Activated T-helper 2 cell treated with anti-CD3 and anti-CD28 coated beads, Interferon-gamma antibody, Interleukin-2, Interleukin-4, amounts not matched to agents 10 μg/mL and 5 μg/mL and 100 μg/mL, durations not matched to agents 14 hours and 24 hours and 36 hours (primary cell): ENCODE data around the gene ULBP1. TPM values are rescaled to one million over a fixed set of nuclear protein-coding genes. Genes with fewer than 3 reads are reported as not detected.
"Not testable (repeated sequence)": the region's sequence is repeated elsewhere in the genome, so short reads cannot be mapped to it uniquely, and the experiment has no call there.

ENCODE experiments used
- DNase-seq: peaks from one replicate; pipeline ENCODE4 v3.0.0; 2021; ENCODE audit warnings: low spot score
- H3K27ac Mint-ChIP-seq: one replicate; pipeline ENCODE4 v1.8.0; 2021; ENCODE audit warnings: mixed read lengths
- H3K27me3 Mint-ChIP-seq: one replicate; pipeline ENCODE4 v1.8.0; 2021; ENCODE audit warnings: low read depth, mixed read lengths
- H3K36me3 Mint-ChIP-seq: one replicate; pipeline ENCODE4 v1.8.0; 2021; ENCODE audit warnings: low read depth, mixed read lengths
- H3K4me1 Mint-ChIP-seq: one replicate; pipeline ENCODE4 v1.8.0; 2021; ENCODE audit warnings: low read depth, mixed read lengths
- H3K4me3 Mint-ChIP-seq: one replicate; pipeline ENCODE4 v1.8.0; 2021; ENCODE audit warnings: low read depth, mild to moderate bottlenecking, moderate library complexity, mixed read lengths
- H3K9me3 Mint-ChIP-seq: one replicate; pipeline ENCODE4 v1.8.0; 2021; ENCODE audit warnings: mixed read lengths
- intact Hi-C: fragments of 100-400 bp; cut with micrococcal nuclease; formaldehyde crosslinking; loops from one replicate; pipeline ENCODE4 v1.15.1; 2023
- total RNA-seq: library from RNA; stranded (reverse); gene quantifications from 2 replicates; pipeline ENCODE4 v1.2.3, GENCODE V29; 2022

Gene ULBP1
- total RNA-seq, 1 donor from 2014 or later, result 0.41 TPM

DNA sequence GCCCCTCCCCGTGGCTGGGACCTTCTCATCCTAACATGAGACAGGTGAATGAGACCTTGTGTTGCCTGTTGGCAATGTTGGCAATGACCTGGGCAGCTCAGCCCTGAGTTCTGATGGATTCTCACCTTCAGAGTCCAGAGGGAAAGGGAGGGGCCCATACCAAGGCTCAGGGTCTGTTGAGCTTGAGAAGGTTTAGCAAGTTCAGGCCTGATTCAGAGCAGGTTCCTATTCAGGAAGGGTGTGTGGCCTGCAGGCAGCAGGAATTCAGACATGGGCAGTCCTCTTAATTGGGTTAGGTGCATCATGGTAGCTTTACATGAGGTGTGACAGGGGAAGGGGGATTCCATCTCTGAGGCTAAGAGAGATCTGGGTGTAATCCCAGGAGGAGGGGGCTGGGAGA is 16.2 kb upstream of the ULBP1 start:
- intact Hi-C loops, H3K36me3 Mint-ChIP-seq, H3K9me3 Mint-ChIP-seq, DNase-seq, H3K4me3 Mint-ChIP-seq, H3K27ac Mint-ChIP-seq, H3K4me1 Mint-ChIP-seq: not testable (repeated sequence)
- peaks cover 67% of the 10 kb centered on the region for H3K27me3 Mint-ChIP-seq

DNA sequence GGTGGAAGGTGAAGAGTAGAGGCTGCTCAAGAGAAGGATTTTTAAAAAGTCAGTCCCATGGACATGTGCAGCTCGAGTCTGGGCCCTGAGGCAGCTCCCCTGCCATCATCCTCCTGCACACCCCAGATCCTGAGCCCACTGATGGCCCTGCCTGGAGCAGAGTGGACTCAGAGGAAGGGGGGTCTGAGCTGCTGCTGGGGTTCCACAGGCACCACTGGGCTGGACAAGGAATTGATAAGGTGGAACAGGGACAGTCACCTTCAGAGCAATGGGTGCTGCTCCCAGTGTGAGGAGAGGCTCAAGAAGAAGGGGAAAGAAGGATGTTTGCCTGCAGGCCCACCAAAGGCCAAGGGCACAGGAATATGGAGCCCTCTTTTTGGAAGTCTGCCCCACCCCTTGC is 15.7 kb upstream of the ULBP1 start:
- DNase-seq, result no peak
- no peaks in the 10 kb centered on the region for H3K9me3 Mint-ChIP-seq
- no peaks in the 10 kb centered on the region for H3K4me1 Mint-ChIP-seq
- intact Hi-C loops, result no loop called here
- H3K4me3 Mint-ChIP-seq, result no peak overlapping the region
- no peaks in the 10 kb centered on the region for H3K36me3 Mint-ChIP-seq
- H3K27me3 Mint-ChIP-seq, result peaks cover 67% of the 10 kb centered on the region
- no peak overlapping the region for H3K27ac Mint-ChIP-seq

DNA sequence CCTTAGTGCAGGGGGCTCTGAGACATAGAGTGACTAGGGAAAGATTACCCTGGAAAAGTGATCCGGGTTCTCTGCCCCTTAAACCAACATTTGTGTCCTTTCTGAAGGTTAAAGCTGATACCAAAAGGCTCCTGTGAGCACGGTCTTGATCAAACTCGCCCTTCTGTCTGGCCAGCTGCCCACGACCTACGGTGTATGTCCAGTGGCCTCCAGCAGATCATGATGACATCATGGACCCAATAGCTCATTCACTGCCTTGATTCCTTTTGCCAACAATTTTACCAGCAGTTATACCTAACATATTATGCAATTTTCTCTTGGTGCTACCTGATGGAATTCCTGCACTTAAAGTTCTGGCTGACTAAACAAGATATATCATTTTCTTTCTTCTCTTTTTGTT is 15.1 kb upstream of the ULBP1 start:
- H3K4me3 Mint-ChIP-seq, result no peak overlapping the region
- H3K36me3 Mint-ChIP-seq, result no peaks in the 10 kb centered on the region
- H3K27ac Mint-ChIP-seq, result no peak overlapping the region
- no peaks in the 10 kb centered on the region for H3K4me1 Mint-ChIP-seq
- H3K27me3 Mint-ChIP-seq, result peaks cover 68% of the 10 kb centered on the region
- no peak for DNase-seq
- H3K9me3 Mint-ChIP-seq, result no peaks in the 10 kb centered on the region
- intact Hi-C loops, result no loop called here

DNA sequence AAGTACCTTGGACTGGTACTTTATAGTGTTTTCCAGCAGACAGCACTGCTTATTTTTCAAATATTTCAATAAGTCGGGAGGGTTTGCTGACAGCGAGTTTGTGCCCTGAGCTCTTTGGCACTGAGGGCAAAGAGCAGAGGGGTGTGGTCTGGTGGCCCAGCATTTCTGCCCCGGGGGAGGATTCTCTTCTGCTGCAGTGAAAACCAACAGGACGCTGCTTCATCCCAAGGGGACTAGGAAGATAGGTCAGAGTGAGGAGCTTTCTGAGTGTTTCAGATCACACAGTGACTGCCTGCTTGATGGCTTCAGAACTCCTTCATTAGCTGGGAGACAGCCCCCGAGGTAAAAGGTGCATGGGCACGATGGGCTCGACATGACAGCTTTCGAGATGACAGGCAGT is 13.3 kb upstream of the ULBP1 start:
- intact Hi-C loops, result no loop called here
- H3K36me3 Mint-ChIP-seq, result no peaks in the 10 kb centered on the region
- peaks cover 5% of the 10 kb centered on the region for H3K4me1 Mint-ChIP-seq
- no peak overlapping the region for H3K4me3 Mint-ChIP-seq
- DNase-seq, result no peak
- H3K27ac Mint-ChIP-seq, result no peak overlapping the region
- H3K27me3 Mint-ChIP-seq, result peaks cover 67% of the 10 kb centered on the region
- H3K9me3 Mint-ChIP-seq, result no peaks in the 10 kb centered on the region

DNA sequence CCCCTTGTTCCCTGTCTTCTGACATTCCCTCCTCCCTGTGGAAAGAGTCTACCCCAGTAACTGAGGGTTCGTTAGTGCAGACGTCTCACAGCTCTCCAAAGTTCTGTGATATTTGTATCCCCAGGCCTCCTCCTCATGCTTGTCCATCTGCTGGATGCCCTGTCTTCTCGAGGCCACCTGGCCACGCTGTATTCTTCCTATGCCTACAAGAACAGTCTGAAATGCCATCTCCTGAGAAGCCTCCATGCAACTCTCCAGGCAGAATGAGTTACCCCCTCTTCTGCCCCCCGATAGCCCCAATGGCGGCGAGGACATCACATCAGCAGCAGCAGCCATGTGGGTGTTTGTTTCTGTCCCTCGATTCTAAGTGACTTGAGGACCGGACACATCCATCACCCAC is 12.6 kb upstream of the ULBP1 start:
- Mint-ChIP-seq H3K36me3 (no peaks in the 10 kb centered on the region), H3K9me3 (no peaks in the 10 kb centered on the region), H3K4me3 (no peak overlapping the region), H3K27me3 (peaks cover 73% of the 10 kb centered on the region), H3K27ac (no peak overlapping the region), H3K4me1 (peaks cover 9% of the 10 kb centered on the region)
- DNase-seq, result no peak
- intact Hi-C loops, result no loop called here

DNA sequence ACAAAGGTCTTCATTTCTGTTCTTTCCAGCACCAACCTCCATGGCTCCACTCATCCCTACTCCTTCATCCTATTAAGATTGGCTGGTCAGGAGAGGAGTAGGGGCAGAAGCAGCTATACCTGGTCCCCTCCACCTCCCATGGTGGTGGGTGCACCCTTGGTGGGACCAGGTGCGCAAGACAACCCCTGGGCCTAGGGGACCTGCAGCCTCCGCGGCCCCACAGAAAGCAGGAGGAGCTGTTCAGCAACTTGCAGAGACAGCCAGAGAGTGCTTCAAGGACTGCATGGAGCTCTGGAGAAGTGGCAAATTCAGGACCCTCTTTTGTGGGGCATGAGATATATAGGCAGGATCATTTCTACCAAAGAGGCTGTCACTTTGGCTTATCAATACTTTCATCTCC is 12.1 kb upstream of the ULBP1 start:
- no peaks in the 10 kb centered on the region for H3K36me3 Mint-ChIP-seq
- no peak overlapping the region for H3K27ac Mint-ChIP-seq
- intact Hi-C loops, result no loop called here
- peaks cover 71% of the 10 kb centered on the region for H3K27me3 Mint-ChIP-seq
- no peak overlapping the region for H3K4me3 Mint-ChIP-seq
- H3K4me1 Mint-ChIP-seq, result peaks cover 9% of the 10 kb centered on the region
- no peak for DNase-seq
- no peaks in the 10 kb centered on the region for H3K9me3 Mint-ChIP-seq

DNA sequence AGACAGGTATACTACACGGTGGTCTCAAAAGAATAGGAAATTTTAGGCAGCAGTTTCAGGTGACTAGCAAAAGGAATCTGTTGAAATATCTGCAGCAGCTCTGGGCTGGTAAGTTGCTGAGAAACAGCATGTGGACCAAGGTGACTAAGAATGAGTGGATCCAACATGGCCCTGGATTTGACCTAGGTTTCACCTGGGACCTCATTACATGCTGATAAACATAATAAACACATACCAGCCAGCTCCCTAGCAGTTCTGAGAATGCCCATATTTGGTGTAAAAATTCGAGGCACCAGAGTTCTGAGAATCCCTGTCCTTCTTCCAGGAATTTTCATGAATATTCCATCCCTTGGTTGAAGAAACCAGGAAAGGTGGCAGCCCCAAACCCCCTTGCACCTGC is 10.4 kb upstream of the ULBP1 start:
- H3K9me3 Mint-ChIP-seq, intact Hi-C loops, H3K4me1 Mint-ChIP-seq, DNase-seq, H3K36me3 Mint-ChIP-seq, H3K27ac Mint-ChIP-seq, H3K4me3 Mint-ChIP-seq: not testable (repeated sequence)
- peaks cover 72% of the 10 kb centered on the region for H3K27me3 Mint-ChIP-seq

DNA sequence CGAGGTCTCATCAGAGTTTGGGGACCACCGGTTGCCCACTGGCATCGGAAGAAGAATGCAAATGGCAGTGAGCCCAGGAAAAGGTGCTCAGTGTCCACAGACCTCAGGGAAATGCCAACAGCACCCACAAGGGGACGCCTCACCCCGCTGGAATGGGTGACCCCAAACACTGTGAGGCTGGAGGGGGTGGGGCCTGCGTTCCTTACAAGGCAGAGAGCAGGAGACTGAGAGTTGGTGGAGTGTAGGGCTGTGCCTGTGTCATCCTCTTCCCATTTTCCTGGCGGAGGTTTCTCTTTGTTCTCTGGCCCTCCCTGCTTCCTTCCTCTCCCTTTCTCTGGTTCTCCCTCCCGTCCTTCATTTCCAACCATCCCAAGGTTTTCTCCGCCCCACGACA is 9.8 kb upstream of the ULBP1 start:
- peaks cover 74% of the 10 kb centered on the region for H3K27me3 Mint-ChIP-seq
- H3K36me3 Mint-ChIP-seq, intact Hi-C loops, H3K9me3 Mint-ChIP-seq, H3K4me1 Mint-ChIP-seq, H3K4me3 Mint-ChIP-seq, DNase-seq, H3K27ac Mint-ChIP-seq: not testable (repeated sequence)

DNA sequence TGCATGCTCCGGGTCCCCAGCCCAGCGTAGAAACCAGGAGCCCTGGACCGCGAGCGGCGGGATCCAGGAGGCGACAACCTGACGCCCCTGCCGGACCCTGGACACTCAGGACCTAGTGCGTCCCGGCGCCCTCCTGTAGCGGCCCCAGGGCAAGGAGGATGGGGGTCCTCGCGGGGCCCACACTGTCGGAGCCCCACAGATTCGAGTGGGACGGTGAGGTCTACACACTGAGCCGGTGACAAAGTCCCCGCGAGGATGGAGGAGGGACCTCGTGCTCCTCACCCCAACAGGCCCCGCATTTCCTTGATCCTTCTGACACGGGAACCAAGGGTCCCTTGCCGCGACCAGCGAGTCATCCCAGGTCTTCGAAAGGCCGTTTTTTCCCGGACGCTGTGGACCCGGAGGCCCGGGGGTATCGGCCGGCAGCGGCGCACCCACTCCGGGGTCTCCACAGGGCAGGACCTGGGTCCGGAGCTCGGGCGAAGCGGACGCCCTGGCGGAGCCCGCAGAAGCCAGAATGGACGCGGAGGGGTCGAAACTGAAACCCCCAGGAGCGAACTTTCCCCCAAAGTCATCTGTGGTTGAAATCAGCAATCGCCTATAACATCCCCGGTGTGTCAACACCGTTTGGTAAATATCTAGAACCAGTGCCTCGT is 9.3 kb upstream of the ULBP1 start:
- H3K36me3 Mint-ChIP-seq, H3K4me1 Mint-ChIP-seq, H3K27ac Mint-ChIP-seq, intact Hi-C loops, DNase-seq, H3K4me3 Mint-ChIP-seq, H3K9me3 Mint-ChIP-seq: not testable (repeated sequence)
- peaks cover 75% of the 10 kb centered on the region for H3K27me3 Mint-ChIP-seq

DNA sequence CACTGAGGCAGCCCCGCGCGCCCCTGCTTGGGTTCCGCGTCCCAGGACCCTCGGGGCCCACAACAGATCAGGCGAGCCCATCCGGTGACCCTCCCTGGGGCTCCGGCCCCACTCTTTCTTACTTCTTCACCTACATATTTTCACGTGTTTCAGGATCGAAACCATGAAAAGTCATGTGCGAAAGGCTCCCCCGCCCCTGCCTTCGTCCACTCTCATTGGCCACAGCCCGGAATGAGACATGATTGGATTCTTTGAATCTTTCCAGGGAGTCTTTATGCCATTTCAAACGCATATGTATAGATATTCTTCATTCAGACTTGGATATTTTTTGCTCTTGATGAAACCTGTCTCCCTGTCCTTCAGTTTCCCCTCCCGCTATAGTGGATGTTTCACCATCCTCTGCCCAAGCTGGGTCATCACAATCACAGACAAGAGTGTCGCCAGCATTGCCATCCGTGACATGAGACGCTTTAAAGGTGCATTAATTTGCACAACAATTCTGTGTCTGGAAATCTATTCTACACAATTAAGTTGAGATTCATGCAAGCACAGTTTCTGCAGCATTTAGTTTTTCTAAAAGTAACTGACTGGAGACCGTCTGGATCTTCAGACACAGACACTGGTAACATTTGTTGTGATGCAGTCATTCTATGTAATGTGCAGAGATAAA is 8.6 kb upstream of the ULBP1 start:
- DNase-seq, H3K4me1 Mint-ChIP-seq, H3K27ac Mint-ChIP-seq, H3K9me3 Mint-ChIP-seq, intact Hi-C loops, H3K4me3 Mint-ChIP-seq, H3K36me3 Mint-ChIP-seq: not testable (repeated sequence)
- peaks cover 75% of the 10 kb centered on the region for H3K27me3 Mint-ChIP-seq

DNA sequence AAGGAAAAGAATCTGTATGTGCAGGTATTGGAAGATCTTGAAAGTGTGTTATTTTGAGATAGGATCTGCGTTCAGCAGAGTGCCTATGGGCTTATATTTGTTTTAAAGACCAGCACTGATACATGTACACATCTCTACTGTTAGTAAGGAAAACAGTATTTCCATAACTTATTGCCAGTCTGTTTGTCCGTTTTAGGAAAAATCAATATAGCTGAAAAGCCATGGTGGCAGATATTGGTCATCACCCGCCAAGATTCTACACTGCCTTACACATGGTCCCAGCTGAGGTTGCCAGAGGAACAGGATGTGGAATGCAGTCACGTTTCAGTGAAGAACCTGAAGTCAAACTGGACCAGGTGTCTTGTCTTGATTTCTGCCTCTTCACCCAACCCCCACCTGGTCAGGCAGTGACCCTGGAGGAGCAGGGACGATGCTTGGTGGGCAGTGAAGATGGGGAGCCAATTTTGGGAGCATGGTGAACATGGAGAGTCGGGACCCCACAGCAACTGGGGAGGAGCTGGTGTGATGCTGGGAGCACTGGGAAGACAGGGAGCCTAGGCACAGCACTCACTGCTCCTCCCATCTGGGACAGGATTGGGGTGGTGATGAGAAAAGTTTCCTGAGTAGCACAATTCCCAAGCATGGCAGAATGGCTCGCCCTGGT is 8.0 kb upstream of the ULBP1 start:
- H3K4me1 Mint-ChIP-seq, H3K4me3 Mint-ChIP-seq, H3K9me3 Mint-ChIP-seq, DNase-seq, H3K27ac Mint-ChIP-seq, H3K36me3 Mint-ChIP-seq, intact Hi-C loops: not testable (repeated sequence)
- peaks cover 75% of the 10 kb centered on the region for H3K27me3 Mint-ChIP-seq

DNA sequence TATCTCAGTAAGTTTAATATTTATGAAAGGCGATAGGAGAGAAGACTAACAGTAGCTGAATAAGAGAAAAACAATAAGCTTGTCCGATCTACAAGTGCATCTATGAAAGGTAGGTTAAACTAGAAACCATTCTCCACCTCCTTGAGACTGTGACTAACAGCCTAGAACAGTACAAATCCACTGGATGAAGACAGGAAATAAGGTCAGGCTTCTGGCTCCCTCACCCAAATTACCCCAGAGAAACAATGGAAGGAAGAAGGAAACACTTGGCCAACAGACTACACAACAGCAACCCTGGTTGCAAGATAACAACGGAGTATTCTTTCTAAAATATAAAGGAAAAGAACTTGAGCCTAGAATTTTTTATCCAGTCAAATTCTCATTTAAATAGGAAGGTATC is 5.6 kb upstream of the ULBP1 start:
- intact Hi-C loops, DNase-seq: not testable (repeated sequence)
- peaks cover 12% of the 10 kb centered on the region for H3K4me1 Mint-ChIP-seq

DNA sequence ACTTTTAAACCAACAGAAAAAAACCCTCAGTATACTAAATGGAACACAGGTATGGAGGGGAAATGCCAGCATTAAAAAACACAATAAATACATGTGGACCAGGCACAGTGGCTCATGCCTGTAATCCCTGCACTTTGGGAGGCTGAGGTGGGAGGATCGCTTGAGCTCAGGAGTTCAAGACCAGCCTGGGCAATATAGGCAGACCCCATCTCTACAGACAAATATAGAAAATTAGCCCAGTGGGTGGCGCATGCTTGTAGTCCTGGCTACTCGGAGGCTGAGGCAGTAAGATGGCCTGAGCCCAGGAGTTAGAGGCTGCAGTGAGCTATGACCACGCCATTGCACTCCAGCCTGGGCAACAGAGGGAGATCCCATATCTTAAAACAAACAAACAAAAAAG is 3.9 kb upstream of the ULBP1 start:
- H3K4me3 Mint-ChIP-seq, H3K36me3 Mint-ChIP-seq, H3K27ac Mint-ChIP-seq, H3K9me3 Mint-ChIP-seq, DNase-seq: not testable (repeated sequence)
- intact Hi-C loops, result loop anchor here (10.0 kb wide), 1 partner anchor 185 kb away; the partner anchor contains the start of gene PPP1R14C
- peaks cover 22% of the 10 kb centered on the region for H3K4me1 Mint-ChIP-seq
- H3K27me3 Mint-ChIP-seq, result peaks cover 73% of the 10 kb centered on the region

More for the DNA sequence above, 5.6 kb upstream of the ULBP1 start:
- not testable (repeated sequence) for H3K4me3 Mint-ChIP-seq, H3K27ac Mint-ChIP-seq, H3K9me3 Mint-ChIP-seq, H3K36me3 Mint-ChIP-seq
- H3K27me3 Mint-ChIP-seq, result peaks cover 66% of the 10 kb centered on the region
